Ovary (tissue), 3 donors: Measurements from ENCODE around the gene SLC27A1.

Source experiments
- EP300 ChIP-seq: sonication (generic); formaldehyde crosslinking; IDR thresholded peaks from one replicate; pipeline ENCODE4 v1.6.1; 2017; ENCODE audit warnings: antibody characterized with exemption
- TF ChIP-seq, protein P1 (sequence below), 3 donors: fragments of 450-650 bp in 2 of 3; fragments of 200-600 bp in 1 of 3; IDR thresholded peaks; one replicate each; pipeline versions ENCODE4 v1.5.1 to v1.8.0; 2016 to 2022; ENCODE audit warnings: antibody characterized with exemption in 3 of 3, mild to moderate bottlenecking in 1 of 3
- donor health status: DM: no; HTN: no; CAD: no.

DNA sequence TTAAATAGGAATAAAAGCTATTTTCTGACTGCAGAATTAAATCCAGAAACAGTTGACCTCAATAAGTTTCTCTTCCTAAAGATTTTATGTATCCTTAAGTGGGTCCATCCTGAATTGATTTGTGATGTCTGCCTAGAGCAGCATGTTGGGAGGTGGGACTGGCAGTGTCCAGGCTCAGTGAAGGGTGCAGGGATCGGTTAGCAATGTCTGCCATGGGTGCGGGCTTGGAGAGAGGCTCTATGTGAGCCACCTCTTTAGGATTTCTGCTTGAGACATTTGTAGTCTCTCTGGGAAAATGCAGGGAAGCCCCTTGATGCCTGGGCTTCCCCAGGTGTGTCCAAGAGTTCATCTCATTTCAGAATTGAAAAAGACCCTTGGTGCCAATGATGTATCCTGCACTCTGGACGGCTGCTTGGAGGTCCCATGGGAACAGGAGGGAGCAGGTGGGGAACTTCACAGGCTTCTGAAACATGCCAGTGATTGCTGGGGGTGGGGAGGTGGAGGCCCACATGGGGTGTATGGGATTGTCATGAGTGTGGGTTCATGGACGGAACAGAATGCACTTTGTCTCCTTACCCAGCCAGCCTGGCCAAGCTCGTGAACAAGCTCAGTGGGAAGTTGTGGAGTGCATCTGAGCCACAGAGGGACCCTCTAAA lies 78.9 kb downstream of the SLC27A1 start:
- TF ChIP-seq, protein P1, sequence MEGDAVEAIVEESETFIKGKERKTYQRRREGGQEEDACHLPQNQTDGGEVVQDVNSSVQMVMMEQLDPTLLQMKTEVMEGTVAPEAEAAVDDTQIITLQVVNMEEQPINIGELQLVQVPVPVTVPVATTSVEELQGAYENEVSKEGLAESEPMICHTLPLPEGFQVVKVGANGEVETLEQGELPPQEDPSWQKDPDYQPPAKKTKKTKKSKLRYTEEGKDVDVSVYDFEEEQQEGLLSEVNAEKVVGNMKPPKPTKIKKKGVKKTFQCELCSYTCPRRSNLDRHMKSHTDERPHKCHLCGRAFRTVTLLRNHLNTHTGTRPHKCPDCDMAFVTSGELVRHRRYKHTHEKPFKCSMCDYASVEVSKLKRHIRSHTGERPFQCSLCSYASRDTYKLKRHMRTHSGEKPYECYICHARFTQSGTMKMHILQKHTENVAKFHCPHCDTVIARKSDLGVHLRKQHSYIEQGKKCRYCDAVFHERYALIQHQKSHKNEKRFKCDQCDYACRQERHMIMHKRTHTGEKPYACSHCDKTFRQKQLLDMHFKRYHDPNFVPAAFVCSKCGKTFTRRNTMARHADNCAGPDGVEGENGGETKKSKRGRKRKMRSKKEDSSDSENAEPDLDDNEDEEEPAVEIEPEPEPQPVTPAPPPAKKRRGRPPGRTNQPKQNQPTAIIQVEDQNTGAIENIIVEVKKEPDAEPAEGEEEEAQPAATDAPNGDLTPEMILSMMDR (IDR thresholded peaks at IDR 0.05): no peak
- no peak for TF ChIP-seq EP300
